Activated naive CD4-positive, alpha-beta T cell treated with anti-CD3 and anti-CD28 coated beads, Interleukin-2, amount 50 U/mL, for 24 hours (primary cell): Measurements from ENCODE around the gene EML5.

Experiments used
- H3K27ac Mint-ChIP-seq: one replicate; pipeline ENCODE4 v1.8.0; 2021; ENCODE audit warnings: mild to moderate bottlenecking, mixed read lengths
- H3K27me3 Mint-ChIP-seq: one replicate; pipeline ENCODE4 v1.8.0; 2021; ENCODE audit warnings: mixed read lengths
- H3K36me3 Mint-ChIP-seq: one replicate; pipeline ENCODE4 v1.8.0; 2021; ENCODE audit warnings: mixed read lengths
- H3K4me1 Mint-ChIP-seq: one replicate; pipeline ENCODE4 v1.8.0; 2021; ENCODE audit warnings: mixed read lengths
- H3K4me3 Mint-ChIP-seq: one replicate; pipeline ENCODE4 v1.8.0; 2021; ENCODE audit warnings: mild to moderate bottlenecking, mixed read lengths
- H3K9me3 Mint-ChIP-seq: one replicate; pipeline ENCODE4 v1.8.0; 2021; ENCODE audit warnings: mixed read lengths

EML5 gene

DNA sequence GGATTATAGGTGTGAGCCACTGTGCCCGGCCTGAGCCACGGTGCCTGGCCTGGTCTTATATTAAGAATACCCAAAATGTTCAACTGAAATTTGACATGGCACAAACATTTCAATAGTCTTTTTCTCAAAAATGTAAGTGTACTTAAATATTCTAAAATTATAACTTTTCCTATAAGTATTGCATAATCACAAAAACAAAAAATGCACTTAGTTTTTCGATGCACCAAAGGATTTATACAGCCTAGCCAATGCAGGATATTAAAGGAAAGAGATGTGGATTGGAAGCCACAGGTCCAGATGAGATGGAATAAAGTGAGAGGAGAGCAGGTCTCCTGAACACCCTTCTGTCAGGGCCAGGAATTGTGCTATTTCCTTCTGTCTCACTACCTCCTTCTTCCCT lies 167.1 kb downstream of the EML5 start:
- Mint-ChIP-seq H3K9me3 (no peaks in the 10 kb centered on the region), H3K36me3 (peaks cover 3% of the 10 kb centered on the region), H3K27me3 (no peaks in the 10 kb centered on the region), H3K27ac (no peak overlapping the region), H3K4me1 (no peaks in the 10 kb centered on the region), H3K4me3 (no peak overlapping the region)

DNA sequence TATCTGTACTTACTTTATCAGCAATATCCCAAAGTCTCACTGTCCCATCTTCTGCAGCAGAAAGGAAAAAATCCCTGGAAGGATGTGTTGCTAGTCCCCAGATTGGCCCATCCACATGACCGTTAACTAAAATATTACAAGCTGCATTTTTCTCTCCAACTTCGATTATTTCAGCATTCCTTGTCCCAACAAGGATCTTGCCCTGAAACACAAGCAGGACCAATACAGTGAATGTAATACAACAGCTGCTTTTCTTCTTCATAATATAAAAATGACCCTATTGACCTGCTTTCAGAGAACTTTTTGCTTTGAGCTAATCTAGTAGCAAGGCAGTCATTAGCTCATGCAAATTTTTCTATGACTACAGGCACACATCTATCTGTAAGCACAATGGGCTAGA lies 171.7 kb downstream of the EML5 start:
- H3K4me1 Mint-ChIP-seq, result no peaks in the 10 kb centered on the region
- H3K27me3 Mint-ChIP-seq, result no peaks in the 10 kb centered on the region
- H3K4me3 Mint-ChIP-seq, result no peak overlapping the region
- peaks cover 9% of the 10 kb centered on the region for H3K36me3 Mint-ChIP-seq
- H3K9me3 Mint-ChIP-seq, result no peaks in the 10 kb centered on the region
- H3K27ac Mint-ChIP-seq, result no peak overlapping the region

DNA sequence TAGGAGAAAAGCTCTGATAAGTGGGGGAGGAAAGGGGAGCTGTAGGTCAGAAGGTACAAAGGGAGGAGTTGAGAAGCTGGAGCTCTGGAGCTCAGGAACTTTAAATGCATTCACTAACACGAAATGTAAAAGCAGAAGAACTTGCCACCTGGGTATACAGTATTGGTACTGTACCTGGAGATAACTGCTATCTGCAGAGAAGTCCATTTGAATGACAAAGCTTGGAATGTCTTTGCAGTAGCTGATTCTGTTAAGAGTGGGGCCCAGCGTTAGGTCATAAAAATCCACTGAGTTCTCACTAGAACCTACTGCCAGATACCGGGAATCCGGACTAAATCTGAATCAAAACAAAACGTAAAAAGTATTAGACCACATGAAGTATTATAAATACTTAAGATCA lies 174.3 kb downstream of the EML5 start:
- no peak overlapping the region for H3K27ac Mint-ChIP-seq

DNA sequence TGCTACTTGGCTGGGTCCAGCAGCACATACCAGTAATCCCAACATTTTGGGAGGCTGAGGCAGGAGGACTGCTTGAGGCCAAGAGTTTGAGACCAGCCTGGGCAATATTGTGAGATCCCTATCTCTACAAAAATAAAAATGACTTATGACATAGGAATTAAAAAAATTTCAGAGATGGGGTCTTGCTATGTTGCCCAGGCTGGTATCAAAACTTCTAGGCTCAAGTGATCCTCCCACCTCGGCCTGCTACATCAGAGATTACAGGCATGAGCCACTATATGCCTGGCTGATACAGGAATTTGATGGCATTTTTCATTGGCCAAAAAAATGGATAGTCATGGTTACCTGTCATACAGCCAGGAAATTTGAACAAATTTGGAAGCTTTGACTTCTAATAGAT lies 175.3 kb downstream of the EML5 start:
- H3K27me3 Mint-ChIP-seq, result no peaks in the 10 kb centered on the region
- peaks cover 8% of the 10 kb centered on the region for H3K36me3 Mint-ChIP-seq
- no peak overlapping the region for H3K27ac Mint-ChIP-seq
- H3K4me3 Mint-ChIP-seq, result no peak overlapping the region
- peaks cover 9% of the 10 kb centered on the region for H3K4me1 Mint-ChIP-seq
- H3K9me3 Mint-ChIP-seq, result no peaks in the 10 kb centered on the region

More for the DNA sequence above, 174.3 kb downstream of the EML5 start:
- peaks cover 6% of the 10 kb centered on the region for H3K36me3 Mint-ChIP-seq
- H3K4me1 Mint-ChIP-seq, result peaks cover 2% of the 10 kb centered on the region
- no peaks in the 10 kb centered on the region for H3K27me3 Mint-ChIP-seq
- H3K9me3 Mint-ChIP-seq, result no peaks in the 10 kb centered on the region
- H3K4me3 Mint-ChIP-seq, result no peak overlapping the region

DNA sequence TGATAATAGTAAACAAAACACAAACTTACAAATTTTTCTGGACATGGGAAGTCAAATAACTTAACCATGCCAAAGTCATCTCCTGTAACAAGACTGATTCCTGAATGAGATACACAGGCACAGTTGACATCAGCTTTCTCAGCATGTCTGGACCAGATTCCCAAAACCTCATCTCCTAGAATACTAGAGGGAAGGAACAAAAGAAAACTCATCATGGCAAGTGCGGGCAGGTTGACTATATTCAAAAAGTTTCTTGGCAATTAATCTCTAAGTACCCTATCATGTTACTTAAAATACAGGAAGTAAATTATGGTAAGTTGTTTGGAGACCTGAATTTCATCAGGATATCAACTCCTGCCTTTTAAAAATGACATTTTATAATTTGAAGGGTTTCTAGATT lies 176.1 kb downstream of the EML5 start:
- H3K27ac Mint-ChIP-seq, result no peak overlapping the region
- H3K4me1 Mint-ChIP-seq, result peaks cover 12% of the 10 kb centered on the region
- H3K4me3 Mint-ChIP-seq, result no peak overlapping the region
- peaks cover 10% of the 10 kb centered on the region for H3K36me3 Mint-ChIP-seq
- H3K27me3 Mint-ChIP-seq, result no peaks in the 10 kb centered on the region
- H3K9me3 Mint-ChIP-seq, result no peaks in the 10 kb centered on the region

DNA sequence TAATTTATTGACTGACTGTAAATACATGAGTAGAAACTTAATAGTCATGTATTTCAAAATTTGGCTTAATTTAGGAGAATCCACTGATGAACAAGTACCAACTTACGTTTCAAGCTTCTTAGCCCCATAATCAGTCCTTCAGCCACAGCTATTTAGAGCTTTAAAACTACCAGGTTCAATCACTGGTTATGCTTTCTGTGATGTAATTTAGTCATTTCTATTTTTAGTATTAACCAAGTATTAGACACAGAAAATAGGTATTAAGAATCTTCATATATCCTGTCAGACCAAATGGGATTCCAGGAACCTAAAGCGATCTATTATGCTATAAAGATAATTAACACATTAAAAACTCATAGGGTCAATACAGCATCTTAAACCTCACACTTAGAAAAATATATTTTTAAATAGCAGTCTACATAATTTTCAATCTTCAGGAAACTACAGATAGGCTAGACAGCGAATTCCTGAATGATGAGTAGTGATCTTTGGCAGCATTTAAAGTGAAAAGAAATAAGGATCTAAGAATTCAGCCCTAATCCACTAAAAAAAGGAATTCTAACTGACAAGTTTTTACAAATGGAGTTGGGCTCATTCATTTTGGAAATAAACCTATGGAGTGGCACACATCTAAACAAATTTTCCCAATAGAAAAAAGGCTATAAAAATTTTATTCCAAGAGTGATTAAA lies 178.4 kb downstream of the EML5 start:
- no peaks in the 10 kb centered on the region for H3K27me3 Mint-ChIP-seq
- H3K27ac Mint-ChIP-seq, result no peak overlapping the region
- peaks cover 14% of the 10 kb centered on the region for H3K4me1 Mint-ChIP-seq
- H3K36me3 Mint-ChIP-seq, result peaks cover 23% of the 10 kb centered on the region
- H3K9me3 Mint-ChIP-seq, result no peaks in the 10 kb centered on the region
- no peak overlapping the region for H3K4me3 Mint-ChIP-seq

DNA sequence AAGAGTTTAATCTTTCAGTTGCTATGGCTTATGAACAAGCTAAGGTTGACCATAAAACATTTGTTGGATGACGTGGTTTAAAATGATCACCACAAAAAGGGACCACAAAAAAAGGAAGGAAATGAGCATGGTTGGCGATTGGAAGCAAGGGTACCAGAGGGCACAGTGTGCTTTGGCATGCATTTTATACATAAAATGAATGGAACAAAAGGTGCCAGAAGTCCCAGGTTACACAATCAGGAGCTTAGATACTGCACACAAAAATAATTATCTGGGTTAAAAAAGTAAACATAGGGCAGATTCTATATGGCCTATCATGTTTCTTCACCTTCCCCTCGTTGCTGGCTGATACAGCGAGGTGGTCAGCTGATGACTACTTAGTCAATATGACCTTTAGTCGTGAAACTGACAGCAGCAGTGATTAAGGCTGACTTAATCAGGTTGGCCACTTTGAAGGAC lies 179.2 kb downstream of the EML5 start:
- H3K4me1 Mint-ChIP-seq, result peaks cover 14% of the 10 kb centered on the region
- H3K27me3 Mint-ChIP-seq, result no peaks in the 10 kb centered on the region
- H3K4me3 Mint-ChIP-seq, result no peak overlapping the region
- peaks cover 27% of the 10 kb centered on the region for H3K36me3 Mint-ChIP-seq
- peak overlapping the region; percentile 72 for H3K27ac Mint-ChIP-seq
- no peaks in the 10 kb centered on the region for H3K9me3 Mint-ChIP-seq

DNA sequence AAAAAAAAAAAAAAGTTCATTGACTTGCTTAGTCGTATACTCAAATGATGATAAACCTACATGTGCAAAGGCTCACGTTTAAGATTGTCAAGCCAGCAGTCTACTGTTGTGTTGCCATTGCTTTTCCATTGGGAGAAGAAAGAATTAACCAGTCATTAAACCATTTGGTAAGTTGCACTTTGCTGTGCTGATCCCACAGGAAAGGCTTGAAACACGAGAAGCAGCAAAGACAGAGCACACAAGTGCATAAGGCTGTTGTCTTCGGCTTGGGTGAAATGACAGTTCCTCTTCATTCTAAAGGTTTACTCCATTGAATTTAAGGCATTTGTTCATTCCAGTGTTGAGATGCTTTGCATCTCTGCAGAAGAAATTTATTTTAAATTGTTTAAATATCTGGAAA lies 179.8 kb downstream of the EML5 start:
- Mint-ChIP-seq H3K9me3 (no peaks in the 10 kb centered on the region), H3K27ac (no peak overlapping the region), H3K36me3 (peaks cover 28% of the 10 kb centered on the region), H3K27me3 (no peaks in the 10 kb centered on the region), H3K4me3 (no peak overlapping the region), H3K4me1 (peaks cover 14% of the 10 kb centered on the region)

DNA sequence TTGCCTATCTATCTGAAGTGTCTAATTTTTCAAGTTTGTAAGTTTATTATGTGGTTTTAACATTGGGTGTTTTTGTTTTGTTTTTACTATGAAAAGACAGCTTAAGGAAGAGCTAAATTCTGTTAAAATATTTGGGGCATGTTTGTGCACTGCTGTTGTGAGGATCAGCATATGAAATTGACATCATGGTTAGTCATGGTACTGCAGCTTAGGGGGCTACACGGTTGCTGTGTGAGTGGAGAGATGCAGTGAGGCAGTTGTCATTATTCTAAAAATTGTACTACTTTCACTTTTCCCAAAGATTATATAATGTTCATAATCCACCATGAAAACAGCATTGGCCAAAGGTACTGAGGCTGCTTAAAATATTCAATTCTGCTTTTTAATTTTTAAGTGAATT lies 180.9 kb downstream of the EML5 start:
- H3K27me3 Mint-ChIP-seq, result no peaks in the 10 kb centered on the region
- peaks cover 14% of the 10 kb centered on the region for H3K4me1 Mint-ChIP-seq
- H3K36me3 Mint-ChIP-seq, result peaks cover 32% of the 10 kb centered on the region
- no peak overlapping the region for H3K4me3 Mint-ChIP-seq
- no peaks in the 10 kb centered on the region for H3K9me3 Mint-ChIP-seq
- peak overlapping the region; percentile 21 for H3K27ac Mint-ChIP-seq

DNA sequence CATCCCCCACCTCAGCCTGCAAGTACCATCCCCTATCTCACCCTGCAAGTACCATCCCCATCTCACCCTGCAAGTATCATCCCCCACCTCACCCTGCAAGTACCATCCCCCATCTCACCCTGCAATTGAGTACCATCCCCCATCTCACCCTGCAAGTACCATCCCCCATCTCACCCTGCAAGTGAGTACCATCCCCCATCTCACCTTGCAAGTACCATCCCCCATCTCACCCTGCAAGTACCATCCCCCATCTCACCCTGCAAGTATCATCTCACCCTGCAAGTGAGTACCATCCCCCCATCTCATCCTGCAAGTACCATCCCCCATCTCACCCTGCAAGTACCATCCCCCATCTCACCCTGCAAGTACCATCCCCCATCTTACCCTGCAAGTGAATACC lies 184.9 kb downstream of the EML5 start:
- H3K4me1 Mint-ChIP-seq, result peaks cover 8% of the 10 kb centered on the region
- H3K36me3 Mint-ChIP-seq, result peaks cover 39% of the 10 kb centered on the region
- no peaks in the 10 kb centered on the region for H3K27me3 Mint-ChIP-seq
- H3K9me3 Mint-ChIP-seq, result no peaks in the 10 kb centered on the region
- no peak overlapping the region for H3K27ac Mint-ChIP-seq
- H3K4me3 Mint-ChIP-seq, result no peak overlapping the region

DNA sequence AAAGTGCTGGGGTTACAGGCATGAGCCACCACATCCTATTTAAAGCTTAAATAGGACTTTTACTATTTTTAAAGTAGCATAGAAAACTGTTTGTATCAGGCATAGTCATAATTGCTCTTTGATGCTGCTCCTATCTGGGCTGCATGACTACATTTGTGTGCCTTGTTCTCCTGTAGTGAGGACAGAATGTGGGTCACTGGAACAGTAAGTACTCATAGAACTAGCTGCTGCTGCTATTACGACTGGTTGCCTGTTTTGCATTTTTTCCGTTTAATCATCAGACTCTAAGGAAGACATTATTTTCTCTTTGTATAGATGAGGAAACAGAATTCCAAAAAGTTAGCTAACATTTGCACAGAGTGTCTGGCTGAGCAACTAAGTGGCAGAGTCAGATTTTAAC lies 187.2 kb downstream of the EML5 start:
- Mint-ChIP-seq H3K36me3 (peaks cover 31% of the 10 kb centered on the region), H3K4me3 (no peak overlapping the region), H3K4me1 (peaks cover 4% of the 10 kb centered on the region), H3K9me3 (no peaks in the 10 kb centered on the region), H3K27ac (no peak overlapping the region), H3K27me3 (no peaks in the 10 kb centered on the region)

DNA sequence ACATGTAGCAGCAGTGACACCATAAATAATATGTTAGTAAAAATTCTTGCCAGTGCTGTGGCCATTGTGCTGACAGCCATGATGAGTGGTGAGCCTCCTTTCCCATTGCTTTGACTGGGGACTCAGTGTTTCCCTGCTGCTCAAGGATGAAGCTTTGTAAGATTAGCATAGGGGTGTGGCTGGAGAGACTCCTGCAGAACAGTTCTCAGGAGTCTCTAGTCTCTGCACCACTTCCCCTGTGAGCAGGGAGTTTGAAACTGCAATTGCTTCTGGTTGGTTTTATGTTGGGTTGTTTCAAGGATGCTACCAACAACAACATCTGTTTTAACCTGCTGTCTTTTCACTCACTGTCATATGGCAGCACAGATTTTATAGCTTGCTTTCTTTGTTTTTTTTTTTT lies 188.5 kb downstream of the EML5 start:
- Mint-ChIP-seq H3K27ac (no peak overlapping the region), H3K36me3 (peaks cover 29% of the 10 kb centered on the region), H3K4me1 (peaks cover 17% of the 10 kb centered on the region), H3K4me3 (no peak overlapping the region), H3K27me3 (no peaks in the 10 kb centered on the region), H3K9me3 (no peaks in the 10 kb centered on the region)

DNA sequence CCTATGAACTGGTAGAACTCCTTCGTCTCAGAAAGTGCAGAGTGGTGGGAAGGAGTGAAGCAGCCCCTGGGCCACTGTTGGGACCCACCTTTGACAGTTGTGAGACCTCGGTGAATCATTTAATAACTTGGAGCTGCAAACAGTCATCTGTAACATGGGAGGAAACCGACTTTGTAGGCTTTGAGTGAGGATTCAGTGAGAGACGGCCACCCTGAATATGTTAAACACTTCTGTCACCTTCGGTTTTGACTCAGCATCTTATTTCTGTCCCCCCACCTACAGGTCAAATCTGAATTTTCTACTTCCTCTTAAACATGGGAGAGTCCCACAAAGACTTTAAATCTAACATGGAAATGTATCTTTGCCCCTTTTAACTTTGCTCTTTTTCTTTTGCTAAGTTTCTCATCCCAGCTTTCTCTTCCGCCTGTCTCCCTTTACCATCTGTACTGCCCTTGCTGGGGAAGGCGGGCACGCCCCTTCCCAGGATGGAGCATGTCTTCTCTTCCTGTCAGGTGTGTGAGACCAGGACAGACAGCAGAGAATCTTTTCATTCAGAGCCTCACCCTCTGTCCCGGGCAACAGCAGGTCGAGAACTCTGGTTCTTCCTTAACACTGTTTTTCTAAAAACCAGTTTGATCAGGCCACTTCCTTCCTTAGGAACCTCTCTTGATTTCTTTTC lies 192.9 kb downstream of the EML5 start:
- Mint-ChIP-seq H3K4me3 (peak overlapping the region; percentile 45), H3K27me3 (no peaks in the 10 kb centered on the region), H3K4me1 (peaks cover 32% of the 10 kb centered on the region), H3K36me3 (peaks cover 30% of the 10 kb centered on the region), H3K27ac (peak overlapping the region; percentile 92), H3K9me3 (no peaks in the 10 kb centered on the region)

DNA sequence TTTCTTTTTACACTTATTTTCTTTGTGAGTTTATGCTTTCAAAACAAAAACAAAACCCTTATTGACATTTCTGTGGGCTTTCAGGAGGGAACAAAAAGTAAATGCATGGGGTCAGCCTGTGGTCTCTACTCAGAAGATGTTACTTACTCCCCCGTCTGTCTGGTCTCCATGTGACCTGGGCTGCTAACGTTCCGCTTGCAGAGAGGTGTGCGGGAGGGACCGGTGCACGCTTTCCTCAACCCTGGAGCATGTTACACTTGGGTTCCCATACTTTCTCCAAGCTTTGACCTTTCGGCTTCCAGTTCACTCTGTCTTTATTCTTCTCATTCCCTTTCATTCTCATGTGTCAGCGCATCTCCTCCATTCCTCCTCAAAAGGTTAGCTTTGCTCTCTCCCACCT lies 193.4 kb downstream of the EML5 start:
- Mint-ChIP-seq H3K4me3 (no peak overlapping the region), H3K9me3 (no peaks in the 10 kb centered on the region), H3K27me3 (no peaks in the 10 kb centered on the region), H3K27ac (peak overlapping the region; percentile 64), H3K36me3 (peaks cover 31% of the 10 kb centered on the region), H3K4me1 (peaks cover 32% of the 10 kb centered on the region)

DNA sequence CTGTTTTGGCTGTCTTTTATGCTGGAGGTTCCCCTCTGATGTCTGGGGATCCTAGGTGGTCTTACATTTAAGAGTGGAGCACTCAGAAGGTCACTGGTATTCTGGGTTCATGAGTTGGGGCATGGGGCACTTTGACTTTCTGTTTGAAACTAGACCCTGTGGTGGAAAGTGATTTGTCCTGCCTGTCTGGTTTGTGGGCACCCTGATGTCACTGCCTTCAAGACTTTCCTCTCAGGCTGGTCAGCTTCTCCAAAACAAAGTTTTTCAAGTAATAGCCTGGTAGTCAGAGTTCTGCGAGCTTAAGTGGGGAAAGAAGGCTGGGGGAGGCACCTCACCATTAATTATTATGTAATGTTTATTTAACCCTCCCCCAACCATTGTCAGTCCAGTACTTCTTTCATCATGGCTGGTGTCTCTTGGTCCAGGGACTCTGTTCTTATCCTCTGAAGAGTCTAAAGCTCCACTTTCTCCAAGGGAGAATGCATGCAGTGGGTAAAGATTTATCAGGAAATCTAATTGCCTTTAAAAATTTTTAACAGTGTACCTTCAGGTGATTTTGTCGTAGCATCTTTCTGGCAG lies 194.6 kb downstream of the EML5 start:
- H3K27ac Mint-ChIP-seq, result no peak overlapping the region

DNA sequence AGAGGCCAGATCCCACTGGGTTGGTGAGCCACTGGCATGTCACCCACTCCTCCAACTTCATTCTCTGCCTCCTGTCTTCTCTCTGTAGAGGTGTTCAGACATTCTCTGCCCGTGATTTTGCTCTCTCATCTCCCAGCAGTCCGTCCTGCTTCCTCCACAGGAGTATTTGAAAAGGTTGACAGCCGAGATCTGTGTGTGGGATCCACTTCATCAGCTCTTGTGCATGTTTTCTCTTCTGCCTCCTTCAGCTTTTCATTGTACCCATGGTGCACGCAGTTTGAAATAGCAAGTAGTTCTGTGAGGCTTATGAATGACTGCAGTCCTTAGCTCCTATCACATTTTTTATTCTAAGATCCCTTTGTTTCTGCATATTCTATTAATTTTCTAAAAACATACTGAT lies 195.2 kb downstream of the EML5 start:
- no peaks in the 10 kb centered on the region for H3K9me3 Mint-ChIP-seq
- H3K36me3 Mint-ChIP-seq, result peaks cover 27% of the 10 kb centered on the region
- H3K27ac Mint-ChIP-seq, result no peak overlapping the region
- no peaks in the 10 kb centered on the region for H3K27me3 Mint-ChIP-seq
- H3K4me1 Mint-ChIP-seq, result peaks cover 32% of the 10 kb centered on the region
- H3K4me3 Mint-ChIP-seq, result no peak overlapping the region

More for the DNA sequence above, 194.6 kb downstream of the EML5 start:
- Mint-ChIP-seq H3K9me3 (no peaks in the 10 kb centered on the region), H3K36me3 (peaks cover 28% of the 10 kb centered on the region), H3K4me1 (peaks cover 32% of the 10 kb centered on the region), H3K4me3 (no peak overlapping the region), H3K27me3 (no peaks in the 10 kb centered on the region)
